ENCODE measurements around the gene LIMS2.

Gene LIMS2

DNA sequence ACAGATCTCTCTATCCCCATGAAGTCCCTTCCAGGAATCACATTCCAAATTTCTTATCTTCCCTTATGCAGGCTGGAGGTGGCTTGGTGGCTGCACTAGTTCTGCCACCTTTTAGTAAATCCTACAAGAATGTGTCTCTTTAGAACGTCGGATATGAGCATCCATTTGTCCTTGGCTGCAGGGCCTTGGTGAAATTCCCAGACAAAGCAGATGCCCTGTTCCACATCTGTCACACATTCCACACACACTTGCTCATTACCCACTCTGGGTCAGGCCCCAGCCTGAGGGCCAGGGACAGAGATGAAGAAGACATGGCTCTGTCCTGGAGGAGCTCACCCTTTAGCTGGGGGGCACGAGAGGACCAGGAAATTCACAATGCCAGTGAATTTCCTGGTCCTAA lies 60.6 kb downstream of the LIMS2 start:
- no peaks in the 10 kb centered on the region for H3K36me3 ChIP-seq
- H3K27ac ChIP-seq = no peak overlapping the region
- TF ChIP-seq Cebpa-rat (IDR thresholded peaks at IDR 0.05) = no peak
- peaks cover 2 to 58% (median 34%) of the 10 kb centered on the region in 10 experiments; a peak in 19 of 20 replicates for H3K4me1 ChIP-seq
- H4K20me1 ChIP-seq = no peaks in the 10 kb centered on the region
- no peak overlapping the region for H3K4me3 ChIP-seq
- peak overlapping the region in 9 of 11 experiments; percentile 49 to 87 (median 78); a peak in 17 of 22 replicates for H3K4me2 ChIP-seq
- H3K9me3 ChIP-seq (replicated peaks in 1 of 11) = peaks cover 37 to 50% (median 43%) of the 10 kb centered on the region in 11 experiments
- peaks cover 0 to 30% (median 0%) of the 10 kb centered on the region in 11 experiments; a peak in 5 of 22 replicates for H3K27me3 ChIP-seq
- no peak overlapping the region for H3K9ac ChIP-seq

GRCh38 chr2:127614246-127614645 lies 61.1 kb downstream of the LIMS2 start:
- Histone ChIP-seq H3K4me3 (no peak overlapping the region), H3K9ac (no peak overlapping the region), H4K20me1 (no peaks in the 10 kb centered on the region), H3K9me3 (replicated peaks in 1 of 11) (peaks cover 37 to 50% (median 43%) of the 10 kb centered on the region in 11 experiments), H3K4me1 (peaks cover 0 to 58% (median 32%) of the 10 kb centered on the region in 10 experiments; a peak in 16 of 20 replicates), H3K4me2 (peak overlapping the region in 1 of 11 experiments; percentile 70; a peak in 1 of 22 replicates), H3K27ac (no peak overlapping the region), H3K27me3 (peaks cover 0 to 30% (median 0%) of the 10 kb centered on the region in 11 experiments; a peak in 5 of 22 replicates), H3K36me3 (no peaks in the 10 kb centered on the region)
- TF ChIP-seq Cebpa-rat (IDR thresholded peaks at IDR 0.05) = no peak

- Histone ChIP-seq H3K9me3 (replicated peaks in 1 of 11) (peaks cover 37 to 44% (median 41%) of the 10 kb centered on the region in 11 experiments), H3K27ac (no peak overlapping the region), H3K36me3 (no peaks in the 10 kb centered on the region), H3K9ac (no peak overlapping the region), H3K4me2 (no peak overlapping the region), H4K20me1 (no peaks in the 10 kb centered on the region), H3K4me3 (no peak overlapping the region), H3K27me3 (peaks cover 0 to 25% (median 0%) of the 10 kb centered on the region in 11 experiments; a peak in 5 of 22 replicates), H3K4me1 (peaks cover 0 to 65% (median 49%) of the 10 kb centered on the region in 10 experiments; a peak in 16 of 20 replicates)
- TF ChIP-seq Cebpa-rat (IDR thresholded peaks at IDR 0.05) = no peak
Measured at GRCh38 chr2:127612111-127612822, 63.1 kb downstream of the LIMS2 start.

- Histone ChIP-seq H3K9me3 (replicated peaks in 1 of 11) (peaks cover 37 to 44% (median 41%) of the 10 kb centered on the region in 11 experiments), H3K27ac (no peak overlapping the region), H3K36me3 (no peaks in the 10 kb centered on the region), H3K4me2 (no peak overlapping the region), H3K4me1 (peaks cover 0 to 65% (median 49%) of the 10 kb centered on the region in 10 experiments; a peak in 16 of 20 replicates), H3K4me3 (no peak overlapping the region), H3K27me3 (peaks cover 0 to 16% (median 0%) of the 10 kb centered on the region in 11 experiments; a peak in 5 of 22 replicates), H3K9ac (no peak overlapping the region), H4K20me1 (no peaks in the 10 kb centered on the region)
- no peak for TF ChIP-seq Cebpa-rat (IDR thresholded peaks at IDR 0.05)
Measured at GRCh38 chr2:127611076-127611925, 64.0 kb downstream of the LIMS2 start.

DNA sequence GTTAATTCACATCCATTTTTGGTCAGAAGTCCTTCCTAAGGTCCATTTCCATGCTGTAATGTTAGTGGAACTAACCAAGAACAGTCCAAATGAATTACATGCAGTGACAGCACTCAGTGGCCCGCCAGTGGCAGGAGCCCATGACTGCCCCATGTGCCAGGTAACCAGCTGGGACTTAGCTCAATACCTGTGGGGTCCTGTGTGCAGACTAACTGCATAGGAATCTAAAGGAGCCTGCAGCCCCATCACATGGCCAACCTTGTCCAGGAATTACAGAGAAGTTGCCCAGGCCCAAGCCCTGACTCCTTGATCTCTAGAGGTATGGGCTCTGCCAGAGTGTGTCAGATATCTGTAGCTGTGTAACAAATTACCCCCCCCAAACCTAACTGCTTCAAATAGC lies 64.8 kb downstream of the LIMS2 start:
- TF ChIP-seq Cebpa-rat (IDR thresholded peaks at IDR 0.05) = no peak
- H3K4me2 ChIP-seq = peak overlapping the region in 4 of 11 experiments; percentile 3 to 62 (median 16); a peak in 4 of 22 replicates
- H3K4me1 ChIP-seq = peaks cover 0 to 65% (median 49%) of the 10 kb centered on the region in 10 experiments; a peak in 16 of 20 replicates
- no peaks in the 10 kb centered on the region for H3K36me3 ChIP-seq
- no peak overlapping the region for H3K4me3 ChIP-seq
- H3K9ac ChIP-seq = no peak overlapping the region
- no peak overlapping the region for H3K27ac ChIP-seq
- peaks cover 0 to 8% (median 0%) of the 10 kb centered on the region in 11 experiments; a peak in 4 of 22 replicates for H3K27me3 ChIP-seq
- peaks cover 37 to 44% (median 41%) of the 10 kb centered on the region in 11 experiments for H3K9me3 ChIP-seq (replicated peaks in 1 of 11)
- no peaks in the 10 kb centered on the region for H4K20me1 ChIP-seq

- Histone ChIP-seq H3K27me3 (peaks cover 0 to 1% (median 0%) of the 10 kb centered on the region in 11 experiments; a peak in 3 of 22 replicates), H3K27ac (no peak overlapping the region), H3K4me3 (no peak overlapping the region), H3K9me3 (replicated peaks in 1 of 11) (peaks cover 37 to 44% (median 41%) of the 10 kb centered on the region in 11 experiments), H3K4me2 (peak overlapping the region in 6 of 11 experiments; percentile 3 to 63 (median 18); a peak in 6 of 22 replicates), H3K4me1 (peaks cover 0 to 63% (median 44%) of the 10 kb centered on the region in 10 experiments; a peak in 15 of 20 replicates), H3K36me3 (no peaks in the 10 kb centered on the region), H4K20me1 (no peaks in the 10 kb centered on the region), H3K9ac (no peak overlapping the region)
- no peak for TF ChIP-seq Cebpa-rat (IDR thresholded peaks at IDR 0.05)
Measured at GRCh38 chr2:127609818-127610217, 65.5 kb downstream of the LIMS2 start.

- H4K20me1 ChIP-seq = no peaks in the 10 kb centered on the region
- H3K9ac ChIP-seq = no peak overlapping the region
- H3K9me3 ChIP-seq (replicated peaks in 1 of 11) = peaks cover 36 to 39% (median 37%) of the 10 kb centered on the region in 11 experiments
- peaks cover 0 to 66% (median 45%) of the 10 kb centered on the region in 10 experiments; a peak in 15 of 20 replicates for H3K4me1 ChIP-seq
- TF ChIP-seq Cebpa-rat (IDR thresholded peaks at IDR 0.05) = no peak
- H3K27me3 ChIP-seq = no peaks in the 10 kb centered on the region
- no peak overlapping the region for H3K4me3 ChIP-seq
- peak overlapping the region in 9 of 11 experiments; percentile 30 to 73 (median 62); a peak in 18 of 22 replicates for H3K4me2 ChIP-seq
- H3K27ac ChIP-seq = no peak overlapping the region
- no peaks in the 10 kb centered on the region for H3K36me3 ChIP-seq
Measured at GRCh38 chr2:127609031-127609751, 66.1 kb downstream of the LIMS2 start.

All from BLaER1 treated with 17β-estradiol and CSF1 and Interleukin-3, amounts not matched to agents 10 nM and 100 nM (cell line).